Measurements from ENCODE around the gene NPC1.

DNA sequence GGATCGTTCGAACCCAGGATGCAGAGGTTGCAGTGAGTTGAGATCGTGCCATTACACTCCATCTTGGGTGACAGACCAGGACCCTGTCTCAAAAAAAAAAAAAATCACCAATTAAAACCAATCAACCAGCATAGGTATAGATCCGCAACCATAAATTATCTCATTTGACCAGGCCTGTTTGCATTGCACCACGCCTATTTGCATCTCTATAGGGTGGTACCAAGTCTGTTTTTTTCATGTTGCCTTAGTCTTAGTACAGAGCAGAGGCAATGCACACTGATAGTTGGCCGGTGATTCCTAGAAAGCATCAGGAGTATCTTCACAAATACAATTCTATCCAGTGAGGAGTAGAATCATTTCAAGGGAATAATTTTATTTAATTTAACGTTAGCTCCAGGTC is 9.3 kb upstream of the NPC1 start:
- TF ChIP-seq POLR2A (IDR thresholded peaks at IDR 0.05; ENCODE audit: low read depth, low read length), result no peak
- TF ChIP-seq POLR2AphosphoS5 (IDR thresholded peaks at IDR 0.05; ENCODE audit: low read depth, low read length), result no peak
